Activated effector memory CD4-positive, alpha-beta T cell treated with anti-CD3 and anti-CD28 coated beads, Interleukin-2, amount 50 U/mL, for 16 hours (primary cell): ENCODE data around the gene SH2D5.

Source experiments
- DNase-seq: peaks from one replicate; pipeline ENCODE4 v3.0.0-alpha.2; 2020

The SH2D5 gene

GRCh38 chr1:20732588-20733359, at the start of gene SH2D5:
Gene SH2D5, minus strand, starts transcription at chr1:20732703. Its CDS starts 4,659 bp downstream, at chr1:20728044.
- DNase-seq = peak; percentile 91

DNA sequence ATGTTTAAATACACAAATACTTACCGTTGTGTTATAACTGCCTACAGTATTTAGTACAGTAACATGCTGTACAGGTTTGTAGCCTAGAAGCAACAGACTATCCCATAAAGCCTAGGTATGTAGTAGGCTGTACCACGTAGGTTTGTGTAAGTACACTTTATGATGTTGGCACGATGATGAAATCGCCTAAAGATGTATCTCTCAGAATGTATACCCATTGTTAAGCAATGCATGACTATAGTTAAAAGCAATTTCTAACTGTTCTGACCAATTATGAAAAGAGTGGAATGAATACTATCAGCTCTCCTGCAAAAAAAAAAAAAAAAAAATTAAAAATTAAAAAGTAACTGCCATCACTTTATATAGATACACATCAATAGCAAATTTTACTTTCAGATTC, 43.2 kb upstream of the SH2D5 start:
- DNase-seq = no peak

DNA sequence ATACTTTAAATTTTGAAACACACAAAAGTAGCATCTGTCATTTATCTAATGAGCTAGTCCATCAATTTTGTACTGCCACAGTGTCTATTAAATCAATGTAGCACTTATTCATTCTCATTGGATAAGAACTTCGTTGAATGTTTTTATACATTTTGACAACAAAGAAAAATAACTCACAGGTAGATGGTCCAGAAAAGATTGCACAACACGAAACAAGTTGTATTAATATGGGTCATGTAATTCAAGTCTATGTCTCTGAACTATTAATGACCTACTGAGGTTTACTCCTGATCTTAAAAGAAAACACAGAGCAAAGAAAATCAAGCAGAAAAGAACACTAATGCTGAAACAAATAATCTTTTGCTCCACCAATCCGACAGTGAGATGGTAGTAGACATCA, 39.3 kb upstream of the SH2D5 start:
- DNase-seq = no peak

DNA sequence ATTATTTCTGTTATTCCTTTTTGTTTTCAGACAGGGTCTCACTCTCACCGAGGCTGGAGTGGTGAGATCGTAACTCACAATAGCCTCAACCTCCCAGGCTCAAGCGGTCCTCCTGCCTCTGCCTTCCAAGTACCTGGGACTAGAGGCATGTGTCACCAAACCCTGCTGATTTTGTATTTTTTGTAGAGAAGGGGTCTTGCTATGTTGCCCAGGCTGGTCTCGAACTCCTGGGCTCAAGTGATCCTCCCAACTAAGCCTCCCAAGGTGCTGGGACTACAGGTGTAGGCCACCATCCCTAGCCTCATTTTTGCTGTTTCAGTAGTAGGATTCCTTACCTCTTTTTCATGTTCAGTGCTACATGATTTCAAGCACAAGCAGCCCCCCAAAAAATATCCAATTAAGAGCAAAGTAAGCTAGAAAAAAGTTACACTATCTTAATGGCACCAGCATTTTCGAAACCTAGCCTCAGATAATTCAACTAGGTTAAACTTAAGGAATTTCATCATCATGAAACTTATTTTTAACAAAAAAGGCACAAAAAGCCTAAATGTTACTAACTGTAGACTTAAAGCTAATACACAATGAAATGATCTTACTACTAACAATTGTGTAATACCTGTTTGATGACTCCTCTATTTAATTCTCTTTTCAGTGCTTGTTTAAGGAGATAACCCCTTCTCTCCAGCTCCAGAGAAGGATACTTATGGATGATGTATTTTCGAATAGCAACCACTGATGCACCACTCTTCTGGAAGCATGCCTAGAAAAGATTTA, 38.0 kb upstream of the SH2D5 start:
- no peak for DNase-seq

DNA sequence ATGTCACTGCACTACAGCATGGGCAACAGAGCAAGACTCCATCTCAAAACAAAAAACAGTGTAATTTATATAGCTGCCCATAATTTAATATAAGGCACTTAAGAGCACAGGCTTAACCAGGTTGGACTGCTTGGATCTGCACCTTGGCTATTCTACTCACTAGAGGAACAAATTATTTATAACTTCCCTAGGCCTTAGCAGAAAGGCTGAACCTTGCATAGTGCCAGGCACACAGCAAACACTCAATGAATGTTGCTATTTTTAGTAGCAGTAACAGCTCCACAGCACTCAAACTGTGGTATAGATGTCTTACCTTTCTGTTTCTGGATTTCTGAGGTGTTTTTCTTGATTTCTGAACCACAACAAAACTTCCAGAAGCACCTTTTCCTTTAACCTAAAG, 34.8 kb upstream of the SH2D5 start:
- DNase-seq = no peak

GRCh38 chr1:20763417-20763816, 30.9 kb upstream of the SH2D5 start:
- no peak for DNase-seq

DNA sequence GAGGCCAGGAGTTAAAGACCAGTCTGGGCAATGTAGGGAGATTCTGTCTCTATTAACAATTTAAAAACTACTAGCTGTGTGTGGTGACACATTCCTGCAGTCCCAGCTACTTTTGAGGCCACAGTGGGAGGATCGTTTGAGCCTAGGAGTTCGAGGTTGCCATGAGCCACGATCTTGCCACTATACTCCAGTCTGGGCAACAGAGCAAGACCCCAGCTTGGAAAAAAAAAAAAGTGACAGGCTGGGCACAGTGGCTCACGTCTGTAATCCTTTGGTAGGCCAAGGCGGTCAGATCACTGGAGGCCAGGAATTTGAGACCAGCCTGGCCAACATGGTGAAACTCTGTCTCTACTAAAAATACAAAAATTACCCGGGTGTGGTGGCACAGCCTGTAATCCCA, 27.8 kb upstream of the SH2D5 start:
- DNase-seq = no peak

- no peak for DNase-seq
Observed at GRCh38 chr1:20753589-20753988, 21.1 kb upstream of the SH2D5 start.

DNA sequence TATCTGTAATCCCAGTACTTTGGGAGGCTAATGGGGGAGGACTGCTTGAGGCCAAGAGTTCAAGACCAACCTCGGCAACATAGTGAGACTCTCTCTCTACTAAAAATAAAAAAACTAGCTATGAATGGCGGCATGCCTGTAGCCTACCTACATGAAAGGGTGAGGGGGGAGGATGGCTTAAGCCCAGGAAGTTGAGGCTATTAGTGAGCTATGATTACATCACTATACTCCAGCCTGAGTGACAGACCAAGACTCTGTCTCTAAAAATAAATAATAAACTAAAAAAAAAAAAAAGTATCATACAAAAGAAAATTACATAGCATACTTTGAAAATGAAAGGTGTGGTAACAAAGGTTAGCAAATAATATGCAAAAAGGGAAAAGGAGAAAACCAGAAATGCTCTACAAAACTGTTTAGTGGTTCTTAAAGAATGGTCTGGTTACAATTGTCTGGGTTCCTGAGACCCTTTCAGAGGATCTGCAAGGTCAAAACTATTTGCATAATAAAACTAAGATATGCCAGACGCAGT, 19.0 kb upstream of the SH2D5 start:
- no peak for DNase-seq

DNA sequence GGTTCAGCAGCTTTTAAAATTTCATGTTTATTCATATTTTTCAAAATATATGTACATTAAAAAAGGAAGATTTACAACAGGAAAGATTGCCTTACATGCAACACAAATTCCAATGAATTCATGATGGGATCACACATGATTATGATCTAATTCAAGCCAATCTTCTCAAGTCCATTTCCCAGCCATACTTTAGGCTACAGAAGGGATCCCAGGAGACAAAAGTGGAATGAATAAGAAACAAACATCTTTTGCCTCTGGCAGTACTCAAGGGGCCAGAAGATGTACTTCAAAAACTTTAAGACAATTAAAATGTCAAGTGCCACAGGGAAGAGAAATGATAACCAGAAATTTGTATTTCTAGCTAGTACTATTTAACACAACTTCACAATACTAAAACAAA, 10.2 kb upstream of the SH2D5 start:
- no peak for DNase-seq

DNA sequence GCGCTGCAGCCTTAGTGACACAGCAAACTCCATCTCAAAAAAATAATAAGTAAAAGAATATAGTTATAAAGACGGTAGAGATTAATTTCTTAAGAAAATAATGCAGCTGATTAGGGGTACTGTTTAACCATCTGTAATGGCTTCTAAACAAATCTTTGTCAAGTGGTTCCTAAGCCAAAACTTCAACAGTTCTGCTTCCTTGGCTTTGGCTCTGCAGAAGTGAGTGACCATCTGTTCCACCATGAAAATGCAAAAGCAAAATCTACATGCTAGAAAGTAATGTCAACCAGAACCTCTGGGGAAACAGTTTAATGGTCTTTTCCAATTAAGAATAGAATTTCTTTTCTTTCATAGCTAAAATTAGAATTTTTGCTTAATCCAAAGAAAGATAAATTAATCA, 8.3 kb upstream of the SH2D5 start:
- DNase-seq = no peak

DNA sequence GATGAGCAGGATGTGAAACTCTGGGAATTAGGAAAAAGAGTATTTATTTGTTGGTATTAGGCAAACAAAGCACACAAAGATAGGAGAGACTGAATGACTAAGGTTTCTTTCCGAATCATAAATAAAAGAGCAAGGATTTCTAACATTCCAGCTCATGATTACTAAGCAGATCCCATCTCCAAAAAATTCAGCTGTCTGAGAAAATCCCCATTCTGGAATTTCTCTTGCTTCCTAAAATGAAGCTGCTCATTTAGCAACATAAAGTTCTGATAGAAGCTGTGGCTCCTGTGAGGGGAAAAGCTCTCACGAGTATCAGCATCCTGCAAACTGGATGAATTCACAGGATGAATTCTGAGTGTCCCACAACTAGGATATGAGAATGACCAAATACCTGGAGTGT, 6.7 kb upstream of the SH2D5 start:
- DNase-seq = no peak

- DNase-seq = no peak
Observed at GRCh38 chr1:20735581-20736111, 3.1 kb upstream of the SH2D5 start.

DNA sequence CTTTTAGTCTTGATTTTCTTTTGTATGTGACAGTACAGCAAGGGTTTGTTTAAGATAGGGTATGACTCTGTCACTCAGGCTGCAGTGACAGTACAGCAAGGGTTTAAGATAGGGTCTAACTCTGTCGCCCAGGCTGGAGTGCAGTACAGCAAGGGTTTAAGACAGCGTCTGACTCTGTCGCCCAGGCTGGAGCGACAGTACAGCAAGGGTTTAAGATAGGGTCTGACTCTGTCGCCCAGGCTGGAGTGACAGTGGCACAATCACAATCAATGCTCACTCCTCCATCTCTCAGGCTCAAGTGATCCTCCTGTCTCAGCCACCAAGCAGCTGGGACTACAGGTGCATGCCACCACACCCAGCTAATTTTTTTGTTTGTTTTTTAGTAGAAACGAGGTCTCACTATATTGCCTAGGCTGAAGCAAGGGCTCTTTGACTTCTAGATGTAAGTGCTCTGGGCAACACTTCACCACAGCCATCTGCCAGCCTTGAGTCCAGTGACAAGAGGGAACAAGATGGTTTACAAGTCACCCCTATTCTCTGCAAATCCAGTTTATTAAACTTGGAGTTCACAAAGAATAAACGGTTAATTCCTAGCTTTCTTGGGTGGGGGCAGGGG, 965 bp upstream of the SH2D5 start:
- no peak for DNase-seq

DNA sequence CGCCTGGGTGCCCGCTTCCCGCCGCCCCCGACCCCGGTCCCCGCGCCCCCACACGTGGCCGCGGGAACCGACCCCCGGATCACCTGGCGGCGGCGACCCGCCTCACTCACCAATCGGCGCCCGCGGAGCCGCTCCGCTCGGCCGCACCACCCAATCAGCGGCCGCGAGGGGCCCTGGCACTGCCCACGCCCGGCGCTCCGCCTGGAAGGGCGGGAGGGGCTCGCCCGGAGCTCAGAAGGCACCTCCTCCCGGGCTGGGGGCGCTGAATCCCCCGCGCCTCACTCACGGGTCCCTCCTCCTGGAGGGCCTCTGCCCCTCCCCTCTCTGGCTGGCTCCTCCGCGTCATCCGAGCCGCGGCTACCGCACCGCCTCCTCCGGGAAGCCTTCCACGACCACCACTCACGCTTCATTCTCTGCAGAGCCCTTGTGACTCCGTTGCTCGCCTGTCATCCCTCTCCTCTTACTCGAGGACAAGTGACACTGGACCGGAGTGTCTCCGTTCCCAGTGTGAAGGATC, 374 bp downstream of the SH2D5 start:
- DNase-seq = peak; percentile 88

DNA sequence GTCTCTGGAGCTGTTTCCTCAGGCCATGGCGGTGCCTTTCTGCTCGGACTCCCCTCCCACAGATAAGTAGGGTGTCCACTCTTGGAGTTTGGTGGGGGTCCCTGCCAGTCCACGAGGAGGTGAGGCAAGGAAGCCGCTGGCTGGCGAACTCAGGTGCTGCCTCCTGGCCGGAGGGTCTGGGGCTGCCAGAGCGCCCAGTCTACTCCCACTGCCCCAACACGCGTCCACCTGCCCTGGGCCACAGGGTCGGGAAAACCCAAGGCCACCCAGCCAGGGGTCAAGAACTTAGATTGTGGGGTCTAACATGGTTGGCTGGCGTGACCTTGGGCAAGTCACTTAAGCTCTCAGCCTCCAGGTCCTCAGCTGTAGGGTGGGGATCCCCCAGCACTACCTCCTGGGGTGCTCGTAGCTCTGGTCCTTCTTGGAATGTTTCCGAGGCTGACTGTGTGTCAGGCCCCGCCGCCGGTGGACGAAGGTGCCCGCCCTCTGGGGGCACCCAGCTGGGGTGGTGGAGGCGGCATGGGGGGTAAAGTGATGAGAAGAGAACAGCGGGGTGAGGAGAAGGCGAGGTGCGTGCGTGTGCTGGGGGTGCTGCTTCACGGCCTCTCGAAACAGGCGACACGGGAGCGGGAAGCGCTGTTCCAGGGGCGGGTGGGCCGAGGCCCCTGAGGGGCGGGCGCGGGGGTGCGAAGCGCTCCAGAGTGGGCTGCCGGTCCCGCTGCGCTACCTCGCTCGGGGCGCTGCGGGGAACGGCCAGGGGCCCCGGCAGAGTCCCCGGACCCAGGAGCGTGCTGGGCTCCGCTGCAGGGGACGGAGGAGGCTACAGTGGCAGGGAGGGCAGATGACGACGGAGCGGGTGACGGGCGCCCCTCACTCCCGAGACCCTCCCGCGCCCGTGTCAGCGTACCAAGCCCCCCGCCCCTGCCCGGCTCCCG, 1.2 kb downstream of the SH2D5 start:
- peak; percentile 66 for DNase-seq

DNA sequence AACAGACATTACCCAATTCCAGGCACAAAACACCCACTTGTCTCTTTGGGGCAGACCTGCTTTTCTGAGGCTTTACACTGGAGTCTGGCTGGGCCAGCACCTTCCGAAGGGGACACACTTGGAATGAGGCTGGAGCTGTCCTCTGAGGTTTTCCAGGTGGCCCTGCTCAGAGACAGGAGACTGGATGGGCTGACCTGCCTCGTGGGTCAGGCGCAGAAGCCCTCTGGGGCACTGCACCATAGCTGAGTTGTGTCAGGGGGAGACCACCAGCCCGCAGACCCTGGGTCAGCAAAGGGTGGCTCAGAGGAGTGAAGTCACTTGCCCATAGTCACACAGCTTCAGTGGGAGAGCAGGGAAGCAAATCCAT, 1.8 kb downstream of the SH2D5 start:
- peak; percentile 43 for DNase-seq

DNA sequence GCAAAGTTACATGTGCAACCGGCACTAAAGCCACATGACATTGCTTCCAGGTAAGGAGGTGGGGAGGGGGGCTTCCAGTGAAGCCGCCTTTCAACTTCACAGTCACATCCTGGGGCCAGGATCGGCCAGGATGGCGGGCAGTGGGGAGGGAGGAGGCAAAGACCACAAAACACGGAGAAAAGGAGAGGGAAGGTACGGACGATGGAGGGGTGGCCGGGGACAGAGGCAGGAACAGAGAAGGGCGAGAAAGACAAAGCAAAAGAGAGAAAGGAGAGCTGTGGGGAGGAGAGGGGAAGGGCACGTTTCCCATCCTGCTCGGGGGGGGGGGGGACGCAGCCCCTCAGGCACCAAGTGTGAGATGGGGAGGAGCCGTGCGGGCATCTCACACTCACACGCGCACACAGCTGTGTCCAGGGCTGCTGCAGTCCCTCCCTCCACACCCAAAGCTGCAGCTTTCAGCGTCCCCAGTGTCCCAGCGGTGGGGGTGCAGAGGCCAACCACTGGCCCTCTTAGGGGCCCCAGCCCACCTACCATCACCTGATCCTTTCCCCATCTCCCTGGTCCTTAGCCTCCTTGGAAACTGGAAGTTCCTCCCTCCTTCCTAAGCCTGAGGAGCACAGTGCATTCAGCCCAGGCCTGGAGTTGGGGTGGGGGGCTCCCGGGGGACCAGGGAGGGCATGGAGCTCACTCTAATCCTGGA, 2.4 kb downstream of the SH2D5 start:
- DNase-seq = peak; percentile 62

DNA sequence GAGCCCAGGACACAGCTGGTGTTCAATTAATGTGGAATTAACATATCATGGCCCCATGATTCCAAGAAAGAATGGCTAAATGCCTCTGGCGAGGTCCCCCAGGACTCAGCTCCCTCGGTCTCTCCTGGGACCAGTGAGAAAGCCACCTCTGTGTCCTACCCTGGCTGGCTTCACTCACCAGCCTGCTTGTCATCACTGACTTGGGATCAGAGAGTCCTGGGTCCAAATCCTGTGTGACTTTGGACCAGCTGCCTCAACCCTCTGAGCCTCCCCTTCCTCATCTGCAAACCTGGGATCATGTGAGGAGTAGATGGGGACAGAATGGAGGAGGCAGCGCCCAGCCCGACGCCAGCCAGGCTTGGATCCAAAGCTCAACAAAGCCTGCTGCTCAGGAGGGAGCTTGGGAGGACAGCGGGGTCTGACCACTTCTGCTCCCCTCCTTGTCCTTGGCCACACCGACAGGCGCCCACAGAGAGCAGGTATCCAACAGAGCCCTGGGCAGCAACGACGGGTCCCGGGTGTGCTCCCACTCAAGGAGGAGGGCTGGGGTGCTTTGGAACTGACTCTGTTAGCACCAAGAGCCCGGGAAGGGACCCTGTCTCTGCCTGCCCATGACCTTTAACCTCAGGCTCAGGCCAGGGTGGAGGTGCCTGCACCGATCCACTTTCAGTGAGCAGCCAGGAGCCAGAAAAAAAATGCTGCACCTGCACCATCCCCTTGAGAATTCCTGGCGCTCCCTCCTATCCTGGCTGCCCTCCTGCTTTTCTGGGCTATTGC, 3.2 kb downstream of the SH2D5 start:
- peak; percentile 55 for DNase-seq

- DNase-seq = peak; percentile 55
Observed at GRCh38 chr1:20728371-20729154, 3.9 kb downstream of the SH2D5 start.
